IMR-90 (cell line): ENCODE results near the gene KPNA1. TPM values are rescaled to one million over a fixed set of nuclear protein-coding genes. Genes with fewer than 3 reads are reported as not detected.

Source experiments
- ATAC-seq: fragments of 200-7000 bp; cut with Tn5 transposase; 2 replicates; pipeline ENCODE4 v1.9.1; 2020; ENCODE audit warnings: low read depth, mild to moderate bottlenecking, moderate library complexity
- BruUV-seq: library from RNA; stranded (reverse); fragments of 400-500 nt; replicated peaks from 2 replicates; lab custom pipeline; 2021; lab: Mats Ljungman, UMichigan
- CTCF ChIA-PET: fragments of 300-600 bp; formaldehyde crosslinking; extraction: SDS; loops from one replicate; lab custom pipeline; 2021; ENCODE audit warnings: antibody characterized with exemption; lab: Yijun Ruan, JAX
- POLR2A ChIA-PET: fragments of 300-600 bp; sonication (Branson Sonifier 250); formaldehyde crosslinking; loops from one replicate; lab custom pipeline; 2022; ENCODE audit warnings: antibody characterized with exemption; ENCODE audit not compliant: unreplicated experiment; lab: Charles Lee
- DNase-seq: peaks from one replicate; pipeline ENCODE4 v3.0.0; 2013
- H2AFZ ChIP-seq: replicated peaks from 2 replicates; pipeline ENCODE3; 2013; ENCODE audit warnings: low read length, mild to moderate bottlenecking; ENCODE audit not compliant: poor library complexity
- H2AK5ac ChIP-seq: 2 replicates; pipeline ENCODE4 v1.6.1; 2013; ENCODE audit warnings: low read depth, low read length, inconsistent platforms
- H2AK9ac ChIP-seq: replicated peaks from 2 replicates; pipeline ENCODE3; 2013; ENCODE audit warnings: mild to moderate bottlenecking, low read depth, low read length, moderate library complexity; ENCODE audit not compliant: poor library complexity
- H2BK120ac ChIP-seq: 2 replicates; pipeline ENCODE4 v1.6.1; 2013; ENCODE audit warnings: low read depth, low read length, inconsistent platforms
- H2BK15ac ChIP-seq: 3 replicates; pipeline ENCODE4 v1.6.1; 2013; ENCODE audit warnings: low read depth, low read length, inconsistent platforms
- H2BK20ac ChIP-seq: 2 replicates; pipeline ENCODE4 v1.6.1; 2013; ENCODE audit warnings: low read depth, mild to moderate bottlenecking, inconsistent platforms, low read length, moderate library complexity
- H2BK5ac ChIP-seq: 2 replicates; pipeline ENCODE4 v1.6.1; 2013; ENCODE audit warnings: mild to moderate bottlenecking, low read depth, low read length, inconsistent platforms; ENCODE audit not compliant: poor library complexity, severe bottlenecking
- H3K14ac ChIP-seq: replicated peaks from 2 replicates; pipeline ENCODE4 v1.6.1; 2013; ENCODE audit warnings: low read depth, low read length, inconsistent platforms
- H3K18ac ChIP-seq: 2 replicates; pipeline ENCODE4 v1.6.1; 2013; ENCODE audit warnings: low read depth, low read length, control low read depth
- H3K23ac ChIP-seq: 2 replicates; pipeline ENCODE4 v1.6.1; 2013; ENCODE audit warnings: low read depth, low read length, inconsistent platforms
- H3K27ac ChIP-seq: 2 replicates; pipeline ENCODE4 v1.5.1; 2013; ENCODE audit warnings: mild to moderate bottlenecking, control low read depth, low read length; ENCODE audit not compliant: insufficient read depth
- H3K27me3 ChIP-seq: 2 replicates; pipeline ENCODE4 v1.6.1; 2013; ENCODE audit warnings: low read length; ENCODE audit not compliant: control insufficient read depth, insufficient read depth
- H3K36me3 ChIP-seq: 2 replicates; pipeline ENCODE4 v1.6.1; 2013; ENCODE audit warnings: low read length, mixed read lengths; ENCODE audit not compliant: control insufficient read depth, insufficient read depth
- H3K4ac ChIP-seq: 2 replicates; pipeline ENCODE4 v1.6.1; 2013; ENCODE audit warnings: low read depth, low read length, inconsistent platforms
- H3K4me1 ChIP-seq: 2 replicates; pipeline ENCODE4 v1.6.1; 2013; ENCODE audit warnings: low read length, mixed read lengths; ENCODE audit not compliant: control insufficient read depth, insufficient read depth
- H3K4me2 ChIP-seq: 2 replicates; pipeline ENCODE4 v1.6.1; 2013; ENCODE audit warnings: low read depth, mild to moderate bottlenecking, control low read depth, low read length, moderate library complexity
- H3K4me3 ChIP-seq: 2 replicates; pipeline ENCODE4 v1.5.1; 2013; ENCODE audit warnings: low read depth, mild to moderate bottlenecking, control low read depth, low read length, moderate library complexity; ENCODE audit not compliant: insufficient read depth
- H3K56ac ChIP-seq: 2 replicates; pipeline ENCODE4 v1.6.1; 2013; ENCODE audit warnings: low read length, inconsistent platforms; ENCODE audit not compliant: insufficient read depth; ENCODE audit errors: extremely low read depth
- H3K79me1 ChIP-seq, 2 experiments: 2 replicates each; pipeline ENCODE4 v1.6.1; 2013; ENCODE audit warnings: low read length in 2 of 2, inconsistent platforms in 1 of 2, low read depth in 1 of 2
- H3K9ac ChIP-seq: 2 replicates; pipeline ENCODE4 v1.6.1; 2013; ENCODE audit warnings: low read depth, low read length, control low read depth
- H3K9me1 ChIP-seq: 2 replicates; pipeline ENCODE4 v1.6.1; 2013; ENCODE audit warnings: low read length, inconsistent platforms; ENCODE audit not compliant: insufficient read depth
- H3K9me3 ChIP-seq: 2 replicates; pipeline ENCODE4 v1.6.1; 2013; ENCODE audit warnings: low read length; ENCODE audit not compliant: control insufficient read depth, insufficient read depth
- H4K20me1 ChIP-seq: 2 replicates; pipeline ENCODE4 v1.6.1; 2013; ENCODE audit warnings: low read length, inconsistent platforms; ENCODE audit not compliant: insufficient read depth
- H4K5ac ChIP-seq: 2 replicates; pipeline ENCODE4 v1.6.1; 2013; ENCODE audit warnings: mild to moderate bottlenecking, low read depth, low read length, control low read depth
- H4K8ac ChIP-seq, 2 experiments: 2 replicates each; pipeline ENCODE4 v1.6.1; 2013; ENCODE audit warnings: low read depth in 2 of 2, low read length in 2 of 2, control low read depth in 1 of 2, inconsistent platforms in 1 of 2
- H4K91ac ChIP-seq: 2 replicates; pipeline ENCODE4 v1.6.1; 2013; ENCODE audit warnings: low read depth, low read length, inconsistent platforms; ENCODE audit not compliant: insufficient read depth
- BHLHE40 ChIP-seq: fragments of 150-350 bp; IDR thresholded peaks from 2 replicates; pipeline ENCODE4 v1.6.1; 2016; ENCODE audit warnings: mild to moderate bottlenecking, low read depth, low read length
- CEBPB ChIP-seq: IDR thresholded peaks from 2 replicates; pipeline ENCODE4 v1.6.1; 2012; ENCODE audit warnings: low read depth, low read length, improper control_type of control experiment
- CHD1 ChIP-seq: IDR thresholded peaks from 2 replicates; pipeline ENCODE4 v1.6.1; 2012; ENCODE audit warnings: low read depth, low read length, improper control_type of control experiment
- CTCF ChIP-seq: conservative IDR thresholded peaks from 2 replicates; pipeline ENCODE4 v1.5.1; 2012; ENCODE audit warnings: mild to moderate bottlenecking, low read depth, low read length, improper control_type of control experiment
- ELK1 ChIP-seq: fragments of 150-350 bp; IDR thresholded peaks from 2 replicates; pipeline ENCODE4 v1.6.1; 2016; ENCODE audit warnings: low read depth, mild to moderate bottlenecking, low read length, moderate library complexity, borderline replicate concordance
- FOS ChIP-seq: fragments of 150-350 bp; IDR thresholded peaks from 2 replicates; pipeline ENCODE4 v1.6.1; 2016; ENCODE audit warnings: low read depth, low read length
- MAFK ChIP-seq: IDR thresholded peaks from 2 replicates; pipeline ENCODE4 v1.6.1; 2012; ENCODE audit warnings: low read depth, low read length, improper control_type of control experiment
- MAZ ChIP-seq: IDR thresholded peaks from 2 replicates; pipeline ENCODE4 v1.6.1; 2012; ENCODE audit warnings: low read depth, mild to moderate bottlenecking, low read length, improper control_type of control experiment, moderate library complexity, borderline replicate concordance
- MXI1 ChIP-seq: IDR thresholded peaks from 2 replicates; pipeline ENCODE4 v1.6.1; 2012; ENCODE audit warnings: low read depth, mild to moderate bottlenecking, low read length, moderate library complexity, borderline replicate concordance
- NFE2L2 ChIP-seq: fragments of 150-350 bp; IDR thresholded peaks from 2 replicates; pipeline ENCODE4 v1.6.1; 2016; ENCODE audit warnings: low read depth, mild to moderate bottlenecking, low read length
- POLR2A ChIP-seq: IDR thresholded peaks from 2 replicates; pipeline ENCODE4 v1.6.1; 2012; ENCODE audit warnings: mild to moderate bottlenecking, low read depth, low read length
- RAD21 ChIP-seq: IDR thresholded peaks from 2 replicates; pipeline ENCODE4 v1.6.1; 2012; ENCODE audit warnings: low read length, improper control_type of control experiment
- RCOR1 ChIP-seq: IDR thresholded peaks from 2 replicates; pipeline ENCODE4 v1.6.1; 2012; ENCODE audit warnings: mild to moderate bottlenecking, low read length, improper control_type of control experiment; ENCODE audit not compliant: insufficient replicate concordance
- RFX5 ChIP-seq: IDR thresholded peaks from 2 replicates; pipeline ENCODE4 v1.8.0; 2012; ENCODE audit warnings: low read depth, mild to moderate bottlenecking, low read length, moderate library complexity
- SMC3 ChIP-seq: fragments of 150-350 bp; IDR thresholded peaks from 2 replicates; pipeline ENCODE4 v1.6.1; 2016; ENCODE audit warnings: low read depth, mild to moderate bottlenecking, antibody characterized with exemption, low read length, moderate library complexity
- USF2 ChIP-seq: fragments of 150-350 bp; IDR thresholded peaks from 2 replicates; pipeline ENCODE4 v1.6.1; 2017; ENCODE audit warnings: mild to moderate bottlenecking, antibody characterized with exemption, low read length, low read depth
- WGBS, 2 experiments: methylation state at CpG; one replicate each; pipeline versions ENCODE4 v1.1.5 to v1.1.7; 2013; ENCODE audit warnings: missing lambda C conversion rate in 2 of 2; ENCODE audit not compliant: insufficient read length in 1 of 2; ENCODE audit errors: extremely low coverage in 2 of 2; 5-methylcytosine and 5-hydroxymethylcytosine counted together
- dilution Hi-C: fragments of 300-500 bp; cut with HindIII; formaldehyde crosslinking; loops from one replicate; pipeline ENCODE4 v1.14.3; 2018; ENCODE audit warnings: low sequenced_read_pairs; ENCODE audit not compliant: unreplicated experiment
- in situ Hi-C: fragments of 300-500 bp; cut with MboI; formaldehyde crosslinking; loops from 3 replicates; pipeline ENCODE4 v1.14.3; 2019; ENCODE audit warnings: low sequenced_read_pairs, inconsistent platforms, mixed read lengths
- intact Hi-C: fragments of 100-400 bp; cut with micrococcal nuclease; formaldehyde crosslinking; loops from 2 replicates; pipeline ENCODE4 v1.10.0; 2022
- polyA plus RNA-seq, 3 experiments: library from polyadenylated mRNA; depleted of rRNA; stranded (reverse); fragments of >200 nt; gene quantifications; 2 replicates each; pipeline ENCODE4 v1.2.3, GENCODE V29; 2012; ENCODE audit warnings: low replicate concordance in 1 of 3
- total RNA-seq: library from RNA; depleted of rRNA; stranded (reverse); fragments of >200 nt; gene quantifications from 2 replicates; pipeline ENCODE4 v1.2.3, GENCODE V29; 2012

Gene KPNA1
- total and polyA plus RNA-seq, 2 of the 4 experiments (the other 2 are of a cell fraction), result 30.6 to 112 TPM

GRCh38 chr3:122481390-122481789, 33.3 kb downstream of the KPNA1 start:
- intact Hi-C loops, result no loop called here
- H2AFZ ChIP-seq, result no peak overlapping the region
- no peak overlapping the region for H3K4ac ChIP-seq
- no peak overlapping the region for H3K56ac ChIP-seq
- no peak overlapping the region for H2BK120ac ChIP-seq
- no peak for DNase-seq
- no TSS peak for BruUV-seq
- no peak overlapping the region for H4K91ac ChIP-seq
- no peak overlapping the region for H2AK9ac ChIP-seq
- CTCF ChIA-PET, result no interaction called here
- H2AK5ac ChIP-seq, result no peak overlapping the region
- WGBS, 2 experiments, result no CpG with 5 or more reads among the region's 3 CpGs
- no peak overlapping the region for H4K5ac ChIP-seq
- no peak overlapping the region for H4K8ac ChIP-seq
- no peak overlapping the region for H2BK15ac ChIP-seq
- POLR2A ChIA-PET, result no interaction called here
- H4K20me1 ChIP-seq, result peaks cover 51% of the 10 kb centered on the region
- no peak overlapping the region for H3K18ac ChIP-seq
- peaks cover 8% of the 10 kb centered on the region for H3K4me1 ChIP-seq
- no peaks in the 10 kb centered on the region for H3K9me3 ChIP-seq
- H2BK20ac ChIP-seq, result no peak overlapping the region
- peaks cover 14% of the 10 kb centered on the region for H3K9me1 ChIP-seq
- H3K27ac ChIP-seq, result no peak overlapping the region
- H3K4me2 ChIP-seq, result no peak overlapping the region
- H3K9ac ChIP-seq, result no peak overlapping the region
- no peak overlapping the region for H3K23ac ChIP-seq
- no peak for ATAC-seq
- H3K36me3 ChIP-seq, result no peaks in the 10 kb centered on the region; the same call in 1 of the 2 replicates
- dilution Hi-C loops, result no loop called here
- H2BK5ac ChIP-seq, result no peak overlapping the region
- H3K4me3 ChIP-seq, result no peak overlapping the region
- TF ChIP-seq FOS, result no peak
- TF ChIP-seq POLR2A, result no peak
- no peak for TF ChIP-seq BHLHE40
- no peak for TF ChIP-seq SMC3
- no peak for TF ChIP-seq CTCF
- TF ChIP-seq MAZ, result no peak
- no peak for TF ChIP-seq MAFK
- no peak for TF ChIP-seq NFE2L2
- TF ChIP-seq CEBPB, result no peak
- no peak for TF ChIP-seq ELK1
- no peak for TF ChIP-seq RFX5
- no peak for TF ChIP-seq RAD21
- TF ChIP-seq CHD1, result no peak
- no peak for TF ChIP-seq RCOR1
- no peak for TF ChIP-seq MXI1
- no peak for TF ChIP-seq USF2
- no peaks in the 10 kb centered on the region for H3K27me3 ChIP-seq
- in situ Hi-C loops, result no loop called here
- peaks cover 30 to 55% of the 10 kb centered on the region in 2 experiments for H3K79me1 ChIP-seq
- no peak overlapping the region for H3K14ac ChIP-seq
